ENCODE data around the gene PPARG. TPM values are rescaled to one million over a fixed set of nuclear protein-coding genes. Genes with fewer than 3 reads are reported as not detected.

The PPARG gene
- total and polyA plus RNA-seq, 2 experiments from 2014 or later = 0.15 to 0.42 TPM

DNA sequence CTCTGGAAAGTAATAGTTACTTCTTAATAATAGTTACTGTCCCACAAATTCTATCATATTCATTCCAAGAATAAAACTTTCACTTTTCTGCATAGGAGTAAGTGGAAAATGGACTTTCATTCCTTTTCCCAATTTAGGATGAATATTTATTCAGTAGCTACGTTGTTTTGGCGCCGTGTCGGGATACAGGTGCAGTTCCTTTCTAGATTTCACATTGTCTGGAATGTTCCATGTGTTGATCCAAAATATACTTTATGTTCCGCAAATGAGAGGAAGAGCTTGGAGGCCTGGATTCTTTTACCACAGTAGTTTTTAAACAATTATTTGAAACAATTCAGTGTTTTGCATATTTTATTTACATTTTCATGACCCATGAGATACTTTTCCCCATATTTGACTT is 22.8 kb upstream of the PPARG start:
- Mint-ChIP-seq H3K27ac (no peak overlapping the region), H3K4me1 (no peaks in the 10 kb centered on the region), H3K36me3 (ENCODE audit: low read depth) (no peaks in the 10 kb centered on the region), H3K4me3 (no peak overlapping the region), H3K27me3 (ENCODE audit: insufficient read depth, low read depth, poor library complexity) (no peaks in the 10 kb centered on the region), H3K9me3 (no peaks in the 10 kb centered on the region)
- H3K4me3 ChIP-seq = no peak overlapping the region
- no peaks in the 10 kb centered on the region for H3K4me1 ChIP-seq (ENCODE audit: insufficient read depth)
- H3K27ac ChIP-seq (ENCODE audit: low read depth) = no peak overlapping the region
- TF ChIP-seq EZH2phosphoT487 (IDR thresholded peaks at IDR 0.05; ENCODE audit: unreplicated experiment) (no peak), EZH2 (IDR thresholded peaks at IDR 0.05; ENCODE audit: low read depth, unreplicated experiment) (no peak), POLR2AphosphoS5 (IDR thresholded peaks at IDR 0.05; ENCODE audit: low read depth) (no peak), CREB1 (CRISPR knock-in tag; IDR thresholded peaks at IDR 0.05; ENCODE audit: low read depth) (no peak)
- TF ChIP-seq, protein P1, sequence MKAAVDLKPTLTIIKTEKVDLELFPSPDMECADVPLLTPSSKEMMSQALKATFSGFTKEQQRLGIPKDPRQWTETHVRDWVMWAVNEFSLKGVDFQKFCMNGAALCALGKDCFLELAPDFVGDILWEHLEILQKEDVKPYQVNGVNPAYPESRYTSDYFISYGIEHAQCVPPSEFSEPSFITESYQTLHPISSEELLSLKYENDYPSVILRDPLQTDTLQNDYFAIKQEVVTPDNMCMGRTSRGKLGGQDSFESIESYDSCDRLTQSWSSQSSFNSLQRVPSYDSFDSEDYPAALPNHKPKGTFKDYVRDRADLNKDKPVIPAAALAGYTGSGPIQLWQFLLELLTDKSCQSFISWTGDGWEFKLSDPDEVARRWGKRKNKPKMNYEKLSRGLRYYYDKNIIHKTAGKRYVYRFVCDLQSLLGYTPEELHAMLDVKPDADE (IDR thresholded peaks at IDR 0.05) = no peak
- TF ChIP-seq, protein P2, sequence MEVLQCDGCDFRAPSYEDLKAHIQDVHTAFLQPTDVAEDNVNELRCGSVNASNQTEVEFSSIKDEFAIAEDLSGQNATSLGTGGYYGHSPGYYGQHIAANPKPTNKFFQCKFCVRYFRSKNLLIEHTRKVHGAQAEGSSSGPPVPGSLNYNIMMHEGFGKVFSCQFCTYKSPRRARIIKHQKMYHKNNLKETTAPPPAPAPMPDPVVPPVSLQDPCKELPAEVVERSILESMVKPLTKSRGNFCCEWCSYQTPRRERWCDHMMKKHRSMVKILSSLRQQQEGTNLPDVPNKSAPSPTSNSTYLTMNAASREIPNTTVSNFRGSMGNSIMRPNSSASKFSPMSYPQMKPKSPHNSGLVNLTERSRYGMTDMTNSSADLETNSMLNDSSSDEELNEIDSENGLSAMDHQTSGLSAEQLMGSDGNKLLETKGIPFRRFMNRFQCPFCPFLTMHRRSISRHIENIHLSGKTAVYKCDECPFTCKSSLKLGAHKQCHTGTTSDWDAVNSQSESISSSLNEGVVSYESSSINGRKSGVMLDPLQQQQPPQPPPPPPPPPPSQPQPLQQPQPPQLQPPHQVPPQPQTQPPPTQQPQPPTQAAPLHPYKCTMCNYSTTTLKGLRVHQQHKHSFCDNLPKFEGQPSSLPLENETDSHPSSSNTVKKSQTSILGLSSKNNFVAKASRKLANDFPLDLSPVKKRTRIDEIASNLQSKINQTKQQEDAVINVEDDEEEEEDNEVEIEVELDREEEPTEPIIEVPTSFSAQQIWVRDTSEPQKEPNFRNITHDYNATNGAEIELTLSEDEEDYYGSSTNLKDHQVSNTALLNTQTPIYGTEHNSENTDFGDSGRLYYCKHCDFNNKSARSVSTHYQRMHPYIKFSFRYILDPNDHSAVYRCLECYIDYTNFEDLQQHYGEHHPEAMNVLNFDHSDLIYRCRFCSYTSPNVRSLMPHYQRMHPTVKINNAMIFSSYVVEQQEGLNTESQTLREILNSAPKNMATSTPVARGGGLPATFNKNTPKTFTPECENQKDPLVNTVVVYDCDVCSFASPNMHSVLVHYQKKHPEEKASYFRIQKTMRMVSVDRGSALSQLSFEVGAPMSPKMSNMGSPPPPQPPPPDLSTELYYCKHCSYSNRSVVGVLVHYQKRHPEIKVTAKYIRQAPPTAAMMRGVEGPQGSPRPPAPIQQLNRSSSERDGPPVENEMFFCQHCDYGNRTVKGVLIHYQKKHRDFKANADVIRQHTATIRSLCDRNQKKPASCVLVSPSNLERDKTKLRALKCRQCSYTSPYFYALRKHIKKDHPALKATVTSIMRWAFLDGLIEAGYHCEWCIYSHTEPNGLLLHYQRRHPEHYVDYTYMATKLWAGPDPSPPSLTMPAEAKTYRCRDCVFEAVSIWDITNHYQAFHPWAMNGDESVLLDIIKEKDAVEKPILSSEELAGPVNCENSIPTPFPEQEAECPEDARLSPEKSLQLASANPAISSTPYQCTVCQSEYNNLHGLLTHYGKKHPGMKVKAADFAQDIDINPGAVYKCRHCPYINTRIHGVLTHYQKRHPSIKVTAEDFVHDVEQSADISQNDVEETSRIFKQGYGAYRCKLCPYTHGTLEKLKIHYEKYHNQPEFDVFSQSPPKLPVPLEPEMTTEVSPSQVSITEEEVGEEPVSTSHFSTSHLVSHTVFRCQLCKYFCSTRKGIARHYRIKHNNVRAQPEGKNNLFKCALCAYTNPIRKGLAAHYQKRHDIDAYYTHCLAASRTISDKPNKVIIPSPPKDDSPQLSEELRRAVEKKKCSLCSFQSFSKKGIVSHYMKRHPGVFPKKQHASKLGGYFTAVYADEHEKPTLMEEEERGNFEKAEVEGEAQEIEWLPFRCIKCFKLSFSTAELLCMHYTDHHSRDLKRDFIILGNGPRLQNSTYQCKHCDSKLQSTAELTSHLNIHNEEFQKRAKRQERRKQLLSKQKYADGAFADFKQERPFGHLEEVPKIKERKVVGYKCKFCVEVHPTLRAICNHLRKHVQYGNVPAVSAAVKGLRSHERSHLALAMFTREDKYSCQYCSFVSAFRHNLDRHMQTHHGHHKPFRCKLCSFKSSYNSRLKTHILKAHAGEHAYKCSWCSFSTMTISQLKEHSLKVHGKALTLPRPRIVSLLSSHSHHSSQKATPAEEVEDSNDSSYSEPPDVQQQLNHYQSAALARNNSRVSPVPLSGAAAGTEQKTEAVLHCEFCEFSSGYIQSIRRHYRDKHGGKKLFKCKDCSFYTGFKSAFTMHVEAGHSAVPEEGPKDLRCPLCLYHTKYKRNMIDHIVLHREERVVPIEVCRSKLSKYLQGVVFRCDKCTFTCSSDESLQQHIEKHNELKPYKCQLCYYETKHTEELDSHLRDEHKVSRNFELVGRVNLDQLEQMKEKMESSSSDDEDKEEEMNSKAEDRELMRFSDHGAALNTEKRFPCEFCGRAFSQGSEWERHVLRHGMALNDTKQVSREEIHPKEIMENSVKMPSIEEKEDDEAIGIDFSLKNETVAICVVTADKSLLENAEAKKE (CRISPR knock-in tag; IDR thresholded peaks at IDR 0.05) = no peak
- TF ChIP-seq, protein P3, sequence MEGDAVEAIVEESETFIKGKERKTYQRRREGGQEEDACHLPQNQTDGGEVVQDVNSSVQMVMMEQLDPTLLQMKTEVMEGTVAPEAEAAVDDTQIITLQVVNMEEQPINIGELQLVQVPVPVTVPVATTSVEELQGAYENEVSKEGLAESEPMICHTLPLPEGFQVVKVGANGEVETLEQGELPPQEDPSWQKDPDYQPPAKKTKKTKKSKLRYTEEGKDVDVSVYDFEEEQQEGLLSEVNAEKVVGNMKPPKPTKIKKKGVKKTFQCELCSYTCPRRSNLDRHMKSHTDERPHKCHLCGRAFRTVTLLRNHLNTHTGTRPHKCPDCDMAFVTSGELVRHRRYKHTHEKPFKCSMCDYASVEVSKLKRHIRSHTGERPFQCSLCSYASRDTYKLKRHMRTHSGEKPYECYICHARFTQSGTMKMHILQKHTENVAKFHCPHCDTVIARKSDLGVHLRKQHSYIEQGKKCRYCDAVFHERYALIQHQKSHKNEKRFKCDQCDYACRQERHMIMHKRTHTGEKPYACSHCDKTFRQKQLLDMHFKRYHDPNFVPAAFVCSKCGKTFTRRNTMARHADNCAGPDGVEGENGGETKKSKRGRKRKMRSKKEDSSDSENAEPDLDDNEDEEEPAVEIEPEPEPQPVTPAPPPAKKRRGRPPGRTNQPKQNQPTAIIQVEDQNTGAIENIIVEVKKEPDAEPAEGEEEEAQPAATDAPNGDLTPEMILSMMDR (conservative IDR thresholded peaks at IDR 0.05; ENCODE audit: low read depth in 2 of 2) = no peak
- H3K36me3 ChIP-seq (ENCODE audit: insufficient read depth) = no peaks in the 10 kb centered on the region
- H2AFZ ChIP-seq = no peak overlapping the region
- H3K27me3 ChIP-seq (ENCODE audit: insufficient read depth) = no peaks in the 10 kb centered on the region
- no peaks in the 10 kb centered on the region for H3K9me2 ChIP-seq (ENCODE audit: insufficient read depth)
- DNase-seq (ENCODE audit: low spot score) = no peak
- no peaks in the 10 kb centered on the region for H3K79me2 ChIP-seq (replicated peaks; ENCODE audit: insufficient read depth)
- no peak for ATAC-seq
- H3K4me2 ChIP-seq = no peak overlapping the region
- H4K20me1 ChIP-seq (replicated peaks; ENCODE audit: insufficient read depth) = no peaks in the 10 kb centered on the region
- no peaks in the 10 kb centered on the region for H3F3A ChIP-seq (replicated peaks; ENCODE audit: low read depth)
